ENCODE data around the gene COG4.
"Not testable (repeated sequence)": the region's sequence is repeated elsewhere in the genome, so short reads cannot be mapped to it uniquely, and the experiment has no call there.

COG4 gene

DNA sequence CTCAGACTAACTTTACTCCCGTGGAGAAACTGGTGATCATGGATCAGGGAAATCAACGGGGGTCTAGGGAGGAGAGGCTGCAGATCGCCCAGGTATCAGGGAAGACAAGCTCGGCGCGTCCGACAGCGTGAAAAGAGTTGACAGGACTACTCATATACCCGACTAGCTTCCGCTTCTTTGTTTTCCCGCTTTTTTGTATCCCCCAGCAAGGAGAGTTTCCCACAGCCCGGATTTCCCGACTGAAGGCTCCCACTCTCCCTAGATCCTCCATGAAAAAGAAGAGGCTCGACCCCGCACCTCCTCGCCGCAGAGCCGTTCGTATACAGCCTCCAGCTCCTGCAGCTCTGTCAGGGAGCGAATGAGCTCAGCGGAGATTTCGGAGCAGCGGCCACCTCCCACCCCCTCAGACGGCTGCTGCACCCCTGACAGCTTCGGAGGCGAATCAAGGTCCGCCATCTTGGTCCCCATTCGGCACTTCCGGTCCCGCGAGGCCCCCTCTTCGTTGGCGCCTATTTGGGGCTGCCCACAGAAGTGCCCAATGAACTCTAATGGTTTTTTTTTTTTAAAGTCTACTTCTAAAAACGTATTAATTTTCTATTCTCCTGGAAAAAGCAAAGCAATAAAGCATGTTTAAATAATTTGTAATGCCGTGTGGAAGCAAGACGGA lies at the start of gene COG4:
Gene COG4 (minus strand): TSS at position 479 of the 667 bp plus-strand sequence. CDS start 11 bp downstream, at position 468.
- DNase-seq (ENCODE audit: low read depth, low spot score) = peak; percentile 91

DNA sequence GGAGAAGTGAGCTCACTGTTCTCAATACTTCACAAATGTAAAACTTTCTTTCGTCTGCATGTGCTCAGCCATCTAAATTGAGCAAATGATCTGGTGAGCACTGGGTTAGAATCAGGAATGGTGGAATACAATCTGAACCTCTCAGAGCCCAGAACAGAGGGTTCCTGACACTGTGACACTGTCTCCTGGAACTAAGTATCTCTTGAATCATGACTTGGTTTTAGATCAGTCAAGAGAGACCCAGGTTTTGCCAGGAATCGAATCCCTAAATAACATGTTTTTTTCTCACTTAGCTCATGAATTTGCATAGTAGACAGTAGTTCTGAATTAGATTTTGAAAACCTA lies 49.5 kb upstream of the COG4 start:
- no peak for DNase-seq (ENCODE audit: low read depth, low spot score)

DNA sequence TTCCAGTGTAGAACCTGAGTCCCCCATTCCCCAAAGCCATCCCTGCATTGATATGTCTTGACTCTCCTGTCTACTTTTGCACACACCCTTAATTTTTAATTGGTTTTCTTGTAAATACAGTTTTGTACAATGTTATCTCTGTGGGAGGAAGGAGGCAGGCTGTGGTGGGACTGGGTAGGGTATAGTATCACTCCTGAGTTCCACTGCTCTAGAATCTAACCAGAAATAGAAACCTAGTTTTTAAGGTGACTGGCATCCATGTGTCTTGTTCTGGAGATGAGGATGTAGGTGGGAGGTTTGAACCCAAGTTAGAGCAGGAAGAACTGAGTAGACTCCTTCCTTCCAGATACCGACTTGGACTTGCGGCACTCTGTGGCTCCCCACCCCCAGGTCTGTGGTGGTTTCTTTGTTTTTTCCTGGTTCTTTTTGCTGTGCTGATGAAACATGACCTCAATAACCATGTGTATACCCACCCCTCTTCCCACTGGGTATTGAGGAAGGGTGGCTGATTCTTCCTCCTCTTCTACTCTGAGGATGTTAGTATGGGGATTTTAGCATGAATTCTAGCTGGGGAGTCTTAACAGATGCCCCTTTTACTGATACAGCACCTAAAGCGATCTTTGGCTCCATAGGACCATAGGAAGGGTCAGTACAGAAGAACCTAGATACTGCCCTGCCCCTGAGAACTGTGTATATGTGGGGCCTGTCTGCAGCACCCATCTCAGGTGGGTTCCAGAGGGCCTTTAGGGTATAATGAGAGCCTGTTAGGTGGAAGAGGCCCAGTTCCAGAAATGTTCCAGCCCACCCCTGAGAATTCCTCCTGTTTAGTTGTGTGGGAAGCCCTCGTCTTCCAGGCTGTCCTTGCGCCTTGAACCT lies 48.9 kb upstream of the COG4 start:
- no peak for DNase-seq (ENCODE audit: low read depth, low spot score)

DNA sequence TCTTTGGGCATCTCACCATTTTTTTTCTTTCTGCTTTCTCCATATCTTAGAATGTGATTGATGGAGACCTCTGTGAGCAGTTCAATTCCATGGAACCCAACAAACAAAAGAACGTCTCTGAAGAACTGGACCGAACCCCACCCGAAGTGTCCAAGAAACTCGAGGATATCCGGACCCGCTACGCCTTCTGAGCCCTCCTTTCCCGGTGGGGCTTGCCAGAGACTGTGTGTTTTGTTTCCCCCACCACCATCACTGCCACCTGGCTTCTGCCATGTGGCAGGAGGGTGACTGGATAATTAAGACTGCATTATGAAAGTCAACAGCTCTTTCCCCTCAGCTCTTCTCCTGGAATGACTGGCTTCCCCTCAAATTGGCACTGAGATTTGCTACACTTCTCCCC lies 48.3 kb upstream of the COG4 start:
- no peak for DNase-seq (ENCODE audit: low read depth, low spot score)

DNA sequence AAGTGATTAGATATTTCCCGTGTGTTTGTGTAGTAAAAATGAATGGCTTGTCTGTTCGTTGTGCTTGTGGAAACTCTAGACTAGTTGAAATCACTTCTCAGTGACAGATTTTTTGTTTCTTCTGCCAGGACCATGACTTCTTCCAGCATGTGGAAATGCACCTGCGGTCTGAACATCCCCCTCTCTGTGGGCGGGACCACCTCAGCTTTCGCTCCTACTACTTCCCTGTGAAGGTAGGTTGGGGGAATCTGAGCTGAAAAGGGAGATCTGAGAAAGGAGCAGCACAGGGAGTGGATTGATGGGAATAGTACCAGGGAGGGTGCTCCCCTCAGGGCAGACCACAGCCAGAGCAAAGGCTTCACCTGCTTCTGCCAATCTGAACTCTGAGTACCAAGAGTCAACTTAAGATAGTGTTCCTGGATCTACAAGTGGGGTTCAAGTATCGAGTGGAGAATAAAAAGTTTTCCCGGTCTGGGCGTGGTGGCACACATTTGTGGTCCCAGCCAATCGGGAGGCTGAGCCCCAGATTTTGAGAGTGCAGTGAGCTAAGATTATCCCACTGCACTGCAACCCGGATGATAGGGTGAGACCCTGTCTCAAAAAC lies 47.7 kb upstream of the COG4 start:
- no peak for DNase-seq (ENCODE audit: low read depth, low spot score)

- no peak for DNase-seq (ENCODE audit: low read depth, low spot score)
These were observed 46.4 kb upstream of the COG4 start for GRCh38 chr16:70569752-70570151.

DNA sequence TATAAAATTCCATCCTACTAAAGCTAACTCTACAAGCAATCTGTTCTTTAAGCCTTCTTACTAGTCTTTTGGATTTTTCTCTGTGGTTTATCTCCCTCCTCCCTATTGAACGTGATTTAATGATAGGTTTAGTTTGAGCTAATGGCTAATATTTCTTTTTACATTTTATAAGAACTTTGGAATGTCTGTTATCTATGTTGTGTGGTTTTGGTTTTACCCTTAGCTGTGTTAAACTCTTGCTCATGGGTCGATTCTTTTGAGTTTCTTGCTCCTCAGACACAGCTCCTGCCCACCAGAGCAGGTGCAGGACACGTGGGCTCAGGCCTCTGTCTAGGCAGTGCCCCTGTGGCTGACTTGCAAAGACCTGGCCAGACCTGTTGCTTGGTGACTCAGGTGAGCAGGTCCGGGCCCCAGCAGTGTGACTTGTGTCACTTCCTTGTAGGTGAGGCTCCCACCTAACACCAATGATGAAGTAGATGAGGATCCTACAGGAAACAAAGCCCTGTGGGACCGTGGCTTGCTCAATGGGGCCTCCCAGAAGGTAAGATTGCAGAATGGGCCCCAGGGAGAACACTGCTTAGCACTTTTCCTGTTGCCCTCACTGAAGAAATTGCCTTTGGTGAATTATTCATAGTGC lies 45.4 kb upstream of the COG4 start:
- peak; percentile 40 for DNase-seq (ENCODE audit: low read depth, low spot score)

GRCh38 chr16:70565053-70565452 lies 41.7 kb upstream of the COG4 start:
- DNase-seq (ENCODE audit: low read depth, low spot score) = no peak

- DNase-seq (ENCODE audit: low read depth, low spot score) = no peak
These were observed 40.3 kb upstream of the COG4 start for GRCh38 chr16:70563636-70564035.

GRCh38 chr16:70561623-70562022 lies 38.3 kb upstream of the COG4 start:
- no peak for DNase-seq (ENCODE audit: low read depth, low spot score)

- no peak for DNase-seq (ENCODE audit: low read depth, low spot score)
These were observed 32.7 kb upstream of the COG4 start for GRCh38 chr16:70556063-70556462.

GRCh38 chr16:70553645-70554044 lies 30.3 kb upstream of the COG4 start:
- peak; percentile 74 for DNase-seq (ENCODE audit: low read depth, low spot score)

DNA sequence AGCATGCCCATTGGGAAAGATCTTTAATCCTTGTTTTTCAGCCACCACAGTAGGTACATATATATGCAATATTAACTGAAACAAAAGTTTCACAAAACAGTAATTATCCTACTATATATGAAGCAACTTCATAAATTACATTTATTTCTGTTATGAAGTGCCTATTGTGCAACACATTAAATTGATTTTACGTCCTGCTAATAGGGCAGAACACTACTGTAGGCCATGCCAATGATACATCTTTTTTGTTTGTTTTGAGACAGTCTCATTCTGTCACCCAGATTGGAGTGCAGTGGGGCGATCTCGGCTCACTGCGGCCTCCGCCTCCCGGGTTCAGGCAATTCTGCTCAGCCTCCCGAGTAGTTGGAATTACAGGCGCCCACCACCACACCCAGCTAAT lies 29.3 kb upstream of the COG4 start:
- DNase-seq (ENCODE audit: low read depth, low spot score) = no peak

- DNase-seq (ENCODE audit: low read depth, low spot score) = no peak
These were observed 28.4 kb upstream of the COG4 start for GRCh38 chr16:70551788-70552187.

- no peak for DNase-seq (ENCODE audit: low read depth, low spot score)
These were observed 26.7 kb upstream of the COG4 start for GRCh38 chr16:70550082-70550481.

- no peak for DNase-seq (ENCODE audit: low read depth, low spot score)
These were observed 25.6 kb upstream of the COG4 start for GRCh38 chr16:70548936-70549335.

DNA sequence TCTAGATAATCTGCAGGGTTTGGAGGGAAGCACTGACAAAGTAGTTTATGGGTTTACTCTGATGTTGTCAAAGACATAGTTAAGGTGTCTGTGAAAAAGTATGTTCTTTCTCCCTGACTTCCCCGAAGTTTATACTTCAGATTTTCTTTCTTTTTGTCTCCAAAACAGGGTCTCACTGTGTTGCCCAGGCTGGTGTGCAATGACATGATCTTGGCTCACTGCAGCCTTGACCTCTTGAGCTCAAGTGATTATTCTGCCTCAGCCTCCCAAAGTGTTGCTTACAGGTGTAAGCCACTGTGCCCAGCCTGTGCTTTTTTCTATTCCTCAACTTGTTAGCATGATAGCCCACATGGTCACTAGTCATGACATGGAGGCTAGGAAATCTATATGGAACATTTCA lies 21.2 kb upstream of the COG4 start:
- no peak for DNase-seq (ENCODE audit: low read depth, low spot score)

- DNase-seq (ENCODE audit: low read depth, low spot score) = peak; percentile 36
These were observed 17.6 kb upstream of the COG4 start for GRCh38 chr16:70540994-70541393.

GRCh38 chr16:70534971-70535370 lies 11.6 kb upstream of the COG4 start:
- no peak for DNase-seq (ENCODE audit: low read depth, low spot score)

GRCh38 chr16:70529954-70530353 lies 6.6 kb upstream of the COG4 start:
- not testable (repeated sequence) for DNase-seq (ENCODE audit: low read depth, low spot score)

- peak; percentile 56 for DNase-seq (ENCODE audit: low read depth, low spot score)
These were observed 5.9 kb upstream of the COG4 start for GRCh38 chr16:70529051-70529777.

Data from astrocyte of the hippocampus (primary cell).